ENCODE data around the gene DISC1.
A peak's percentile ranks its signal among the peaks of the same experiment; 100 is the strongest.

DISC1 gene

DNA sequence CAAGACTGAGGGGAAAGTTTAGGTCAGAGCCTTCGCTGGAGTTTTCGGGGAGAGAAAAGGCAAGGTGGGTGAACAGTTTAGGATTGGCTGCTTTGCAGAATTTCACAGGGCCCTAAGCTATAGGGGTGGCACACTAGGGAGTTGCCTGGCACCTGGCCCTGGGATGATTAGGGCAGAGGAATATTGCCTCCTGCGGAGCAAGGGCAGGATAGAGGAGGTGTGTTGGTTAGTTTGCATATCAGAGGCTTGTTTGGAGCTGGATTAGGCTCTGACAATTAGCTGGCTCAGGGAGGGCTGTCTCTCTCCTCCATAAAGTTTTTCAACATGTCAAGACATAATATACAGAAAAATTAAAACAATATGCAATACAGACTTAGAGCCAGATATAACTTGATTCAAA lies 436.4 kb downstream of the DISC1 start:
- no peaks in the 10 kb centered on the region for H3K36me3 ChIP-seq (ENCODE audit: low read depth)
- TF ChIP-seq, protein P1, sequence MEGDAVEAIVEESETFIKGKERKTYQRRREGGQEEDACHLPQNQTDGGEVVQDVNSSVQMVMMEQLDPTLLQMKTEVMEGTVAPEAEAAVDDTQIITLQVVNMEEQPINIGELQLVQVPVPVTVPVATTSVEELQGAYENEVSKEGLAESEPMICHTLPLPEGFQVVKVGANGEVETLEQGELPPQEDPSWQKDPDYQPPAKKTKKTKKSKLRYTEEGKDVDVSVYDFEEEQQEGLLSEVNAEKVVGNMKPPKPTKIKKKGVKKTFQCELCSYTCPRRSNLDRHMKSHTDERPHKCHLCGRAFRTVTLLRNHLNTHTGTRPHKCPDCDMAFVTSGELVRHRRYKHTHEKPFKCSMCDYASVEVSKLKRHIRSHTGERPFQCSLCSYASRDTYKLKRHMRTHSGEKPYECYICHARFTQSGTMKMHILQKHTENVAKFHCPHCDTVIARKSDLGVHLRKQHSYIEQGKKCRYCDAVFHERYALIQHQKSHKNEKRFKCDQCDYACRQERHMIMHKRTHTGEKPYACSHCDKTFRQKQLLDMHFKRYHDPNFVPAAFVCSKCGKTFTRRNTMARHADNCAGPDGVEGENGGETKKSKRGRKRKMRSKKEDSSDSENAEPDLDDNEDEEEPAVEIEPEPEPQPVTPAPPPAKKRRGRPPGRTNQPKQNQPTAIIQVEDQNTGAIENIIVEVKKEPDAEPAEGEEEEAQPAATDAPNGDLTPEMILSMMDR (IDR thresholded peaks at IDR 0.05; ENCODE audit: poor library complexity, severe bottlenecking): no peak
- no peak overlapping the region for H3K27ac ChIP-seq (ENCODE audit: poor library complexity, severe bottlenecking)
- no peak overlapping the region for H3K4me3 ChIP-seq (ENCODE audit: severe bottlenecking)
- no peaks in the 10 kb centered on the region for H3K9me3 ChIP-seq (ENCODE audit: severe bottlenecking)
- H3K27me3 ChIP-seq (ENCODE audit: insufficient read depth, poor library complexity, severe bottlenecking): no peaks in the 10 kb centered on the region
- ATAC-seq (ENCODE audit: low read depth) (no peak), DNase-seq (ENCODE audit: low spot score) (no peak)
- no peaks in the 10 kb centered on the region for H3K4me1 ChIP-seq (ENCODE audit: insufficient read depth, poor library complexity, severe bottlenecking)

DNA sequence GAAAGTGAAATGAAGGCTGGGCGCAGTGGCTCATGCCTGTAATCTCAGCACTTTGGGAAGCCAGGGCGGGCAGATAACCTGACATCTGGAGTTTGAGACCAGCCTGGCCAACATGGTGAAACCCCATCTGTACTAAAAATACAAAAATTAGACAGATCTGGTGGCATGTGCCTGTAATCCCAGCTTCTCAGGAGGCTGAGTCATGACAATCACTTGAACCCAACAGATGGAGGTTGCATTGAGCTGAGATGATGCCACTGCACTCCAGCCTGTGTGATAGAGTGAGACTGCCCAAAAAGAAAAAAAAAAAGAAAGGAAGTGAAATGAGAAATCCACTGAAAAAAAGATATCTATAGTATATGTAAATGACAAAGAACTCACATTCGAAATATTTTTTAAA lies 439.9 kb downstream of the DISC1 start:
- ATAC-seq (ENCODE audit: low read depth) (no peak), DNase-seq (ENCODE audit: low spot score) (no peak)
- Histone ChIP-seq H3K9me3 (ENCODE audit: severe bottlenecking) (no peaks in the 10 kb centered on the region), H3K36me3 (ENCODE audit: low read depth) (no peaks in the 10 kb centered on the region), H3K27ac (ENCODE audit: poor library complexity, severe bottlenecking) (no peak overlapping the region), H3K4me3 (ENCODE audit: severe bottlenecking) (no peak overlapping the region), H3K4me1 (ENCODE audit: insufficient read depth, poor library complexity, severe bottlenecking) (no peaks in the 10 kb centered on the region), H3K27me3 (ENCODE audit: insufficient read depth, poor library complexity, severe bottlenecking) (no peaks in the 10 kb centered on the region)
- TF ChIP-seq, protein P1 (IDR thresholded peaks at IDR 0.05; ENCODE audit: poor library complexity, severe bottlenecking): no peak

DNA sequence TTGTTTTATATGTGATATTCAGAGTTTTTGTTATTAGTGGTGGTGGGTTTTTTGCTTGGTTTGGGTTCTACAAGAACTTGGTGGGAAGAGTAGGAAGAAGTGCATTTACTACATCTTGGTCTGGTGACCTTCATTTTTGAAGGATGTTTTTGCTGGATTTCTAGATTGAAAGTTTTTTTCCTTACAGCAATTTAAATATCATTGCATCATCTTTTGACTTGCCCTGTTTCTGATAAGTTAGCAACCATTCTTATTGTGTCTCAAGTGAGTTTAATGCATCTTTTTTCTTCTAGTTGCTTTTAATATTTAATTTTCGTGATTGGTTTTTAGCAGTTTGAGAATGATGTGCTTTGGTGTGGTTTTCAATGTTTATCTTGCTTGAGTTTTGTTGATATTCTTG lies 447.7 kb downstream of the DISC1 start:
- Histone ChIP-seq H3K9me3 (ENCODE audit: severe bottlenecking) (no peaks in the 10 kb centered on the region), H3K4me1 (ENCODE audit: insufficient read depth, poor library complexity, severe bottlenecking) (no peaks in the 10 kb centered on the region), H3K36me3 (ENCODE audit: low read depth) (no peaks in the 10 kb centered on the region), H3K27ac (ENCODE audit: poor library complexity, severe bottlenecking) (no peak overlapping the region), H3K4me3 (ENCODE audit: severe bottlenecking) (no peak overlapping the region), H3K27me3 (ENCODE audit: insufficient read depth, poor library complexity, severe bottlenecking) (no peaks in the 10 kb centered on the region)
- DNase-seq (ENCODE audit: low spot score) (no peak), ATAC-seq (ENCODE audit: low read depth) (no peak)
- TF ChIP-seq, protein P1 (IDR thresholded peaks at IDR 0.05; ENCODE audit: poor library complexity, severe bottlenecking): no peak

DNA sequence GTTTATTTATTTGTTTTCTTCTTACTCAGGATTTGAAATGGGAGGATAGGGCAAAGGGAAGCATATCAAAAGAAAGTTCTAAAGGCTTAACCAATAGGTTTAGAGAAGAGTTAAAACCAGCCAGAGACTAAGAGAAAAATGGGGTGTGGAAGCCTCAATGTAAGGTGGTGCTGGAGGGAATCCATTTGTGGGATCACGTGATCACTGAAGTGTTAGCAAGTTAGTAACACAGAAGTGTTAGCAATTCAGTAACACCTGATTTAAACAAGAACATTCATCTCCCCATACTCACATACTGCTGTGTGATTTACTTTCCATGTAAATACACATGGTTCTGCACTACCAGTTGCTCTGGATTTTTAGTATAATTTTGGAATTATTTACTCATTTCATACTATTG lies 451.2 kb downstream of the DISC1 start:
- TF ChIP-seq, protein P1 (IDR thresholded peaks at IDR 0.05; ENCODE audit: poor library complexity, severe bottlenecking): no peak
- ATAC-seq (ENCODE audit: low read depth): no peak

DNA sequence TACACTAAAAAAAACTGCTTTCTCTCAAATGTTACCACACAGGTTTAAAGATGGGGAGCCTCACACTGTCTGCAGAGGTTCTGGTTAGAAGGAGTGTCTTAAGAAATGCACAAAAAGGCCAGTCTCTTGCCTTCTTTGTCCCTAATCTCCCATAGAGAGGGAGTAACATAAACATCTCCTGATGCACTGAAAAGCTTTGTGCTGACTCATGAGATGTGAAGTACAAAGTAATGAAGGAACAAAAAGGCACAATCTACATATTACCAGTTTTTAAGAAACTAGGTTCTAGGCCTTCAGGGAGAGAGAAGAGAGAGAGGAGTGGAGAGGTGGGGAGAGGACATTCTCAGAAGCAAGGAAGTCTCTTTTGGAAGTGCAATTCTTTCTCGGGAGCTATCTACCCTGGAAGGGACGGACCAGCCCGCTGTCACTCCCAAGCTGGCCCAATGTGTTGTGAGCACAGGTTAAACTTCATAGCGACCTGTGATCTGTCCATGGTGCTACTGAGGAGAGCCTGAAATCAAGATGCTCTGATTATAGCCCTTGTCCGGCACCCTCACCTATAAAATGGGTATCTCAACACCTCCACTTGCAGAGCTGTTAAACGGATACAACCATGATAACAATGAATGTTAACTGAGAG lies 458.1 kb downstream of the DISC1 start:
- TF ChIP-seq, protein P1 (IDR thresholded peaks at IDR 0.05; ENCODE audit: poor library complexity, severe bottlenecking): no peak
- no peaks in the 10 kb centered on the region for H3K36me3 ChIP-seq (ENCODE audit: low read depth)
- ATAC-seq (ENCODE audit: low read depth) (peak; percentile 49; the same call in 1 of the 3 replicates), DNase-seq (ENCODE audit: low spot score) (no peak)
- H3K4me3 ChIP-seq (ENCODE audit: severe bottlenecking): no peak overlapping the region
- no peak overlapping the region for H3K27ac ChIP-seq (ENCODE audit: poor library complexity, severe bottlenecking)
- no peaks in the 10 kb centered on the region for H3K9me3 ChIP-seq (ENCODE audit: severe bottlenecking)
- no peaks in the 10 kb centered on the region for H3K4me1 ChIP-seq (ENCODE audit: insufficient read depth, poor library complexity, severe bottlenecking)
- H3K27me3 ChIP-seq (ENCODE audit: insufficient read depth, poor library complexity, severe bottlenecking): no peaks in the 10 kb centered on the region

More for the DNA sequence above, 451.2 kb downstream of the DISC1 start:
- H3K27ac ChIP-seq (ENCODE audit: poor library complexity, severe bottlenecking): no peak overlapping the region
- DNase-seq (ENCODE audit: low spot score): no peak
- no peaks in the 10 kb centered on the region for H3K9me3 ChIP-seq (ENCODE audit: severe bottlenecking)
- no peaks in the 10 kb centered on the region for H3K36me3 ChIP-seq (ENCODE audit: low read depth)
- H3K4me1 ChIP-seq (ENCODE audit: insufficient read depth, poor library complexity, severe bottlenecking): no peaks in the 10 kb centered on the region
- no peaks in the 10 kb centered on the region for H3K27me3 ChIP-seq (ENCODE audit: insufficient read depth, poor library complexity, severe bottlenecking)
- no peak overlapping the region for H3K4me3 ChIP-seq (ENCODE audit: severe bottlenecking)

All from RWPE2 (cell line).